Cardiac fibroblast (primary cell): ENCODE data around the gene PARD3B.

Experiments
- DNase-seq, 2 donors: peaks; one replicate each; pipeline versions ENCODE4 v3.0.0 to v3.0.0-alpha.2; 2010; ENCODE audit warnings: low read depth in 2 of 2
- H3K4me3 ChIP-seq, 2 donors: replicated peaks in 1 of 2; 1 replicate in 1 of 2; 2 replicates in 1 of 2; pipeline ENCODE4 v1.5.1; 2011; ENCODE audit warnings: low read depth in 2 of 2, low read length in 2 of 2, mild to moderate bottlenecking in 2 of 2, moderate library complexity in 1 of 2
- TF ChIP-seq, protein P1 (sequence below): IDR thresholded peaks from one replicate; pipeline ENCODE4 v1.5.1; 2011; ENCODE audit warnings: low read depth, mild to moderate bottlenecking, low read length, inconsistent platforms

The PARD3B gene

GRCh38 chr2:204628926-204629712, 83.8 kb downstream of the PARD3B start:
- no peak overlapping the region for H3K4me3 ChIP-seq
- DNase-seq = peak; percentile 15 to 48
- TF ChIP-seq, protein P1, sequence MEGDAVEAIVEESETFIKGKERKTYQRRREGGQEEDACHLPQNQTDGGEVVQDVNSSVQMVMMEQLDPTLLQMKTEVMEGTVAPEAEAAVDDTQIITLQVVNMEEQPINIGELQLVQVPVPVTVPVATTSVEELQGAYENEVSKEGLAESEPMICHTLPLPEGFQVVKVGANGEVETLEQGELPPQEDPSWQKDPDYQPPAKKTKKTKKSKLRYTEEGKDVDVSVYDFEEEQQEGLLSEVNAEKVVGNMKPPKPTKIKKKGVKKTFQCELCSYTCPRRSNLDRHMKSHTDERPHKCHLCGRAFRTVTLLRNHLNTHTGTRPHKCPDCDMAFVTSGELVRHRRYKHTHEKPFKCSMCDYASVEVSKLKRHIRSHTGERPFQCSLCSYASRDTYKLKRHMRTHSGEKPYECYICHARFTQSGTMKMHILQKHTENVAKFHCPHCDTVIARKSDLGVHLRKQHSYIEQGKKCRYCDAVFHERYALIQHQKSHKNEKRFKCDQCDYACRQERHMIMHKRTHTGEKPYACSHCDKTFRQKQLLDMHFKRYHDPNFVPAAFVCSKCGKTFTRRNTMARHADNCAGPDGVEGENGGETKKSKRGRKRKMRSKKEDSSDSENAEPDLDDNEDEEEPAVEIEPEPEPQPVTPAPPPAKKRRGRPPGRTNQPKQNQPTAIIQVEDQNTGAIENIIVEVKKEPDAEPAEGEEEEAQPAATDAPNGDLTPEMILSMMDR = no peak

DNA sequence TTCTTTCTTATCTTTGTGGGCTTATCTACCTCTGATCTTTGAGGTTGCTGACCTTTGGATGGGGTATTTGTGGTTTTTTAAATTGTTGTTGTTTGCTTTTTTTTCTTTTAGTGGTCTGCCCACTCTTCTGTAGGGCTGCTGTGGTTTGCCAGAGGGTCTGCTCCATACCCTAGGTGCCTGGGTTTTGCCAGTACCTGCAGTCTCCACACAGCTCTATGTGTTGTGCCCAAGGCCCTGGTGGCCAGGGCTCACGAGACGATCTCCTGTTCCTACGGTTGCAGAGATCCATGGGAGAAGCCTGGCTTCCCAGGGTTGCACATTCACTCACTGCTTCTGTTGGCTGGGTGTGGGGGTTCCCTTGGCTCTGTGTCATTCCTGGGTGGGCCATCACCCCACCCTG, 87.1 kb downstream of the PARD3B start:
- H3K4me3 ChIP-seq = no peak overlapping the region
- TF ChIP-seq, protein P1 = no peak
- DNase-seq = no peak

DNA sequence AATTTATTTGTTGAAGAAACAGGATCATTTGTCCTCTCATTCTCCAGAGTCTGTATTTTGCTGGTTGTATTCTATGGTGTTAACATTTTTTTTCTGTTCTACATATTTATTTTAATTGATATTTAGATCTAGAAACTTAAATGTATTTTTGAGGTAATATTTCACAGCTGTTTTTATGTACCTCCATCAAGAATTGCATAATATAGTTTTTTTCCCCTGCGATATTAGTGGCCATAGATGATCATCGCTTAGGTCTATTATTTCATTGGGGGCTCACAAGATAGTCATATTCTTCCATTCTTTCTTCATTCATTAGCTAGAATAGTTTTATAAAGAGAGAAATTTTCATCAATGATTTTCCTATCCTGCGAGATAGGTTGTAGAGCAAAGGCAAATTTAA, 89.3 kb downstream of the PARD3B start:
- H3K4me3 ChIP-seq = no peak overlapping the region
- TF ChIP-seq, protein P1 = no peak
- no peak for DNase-seq

DNA sequence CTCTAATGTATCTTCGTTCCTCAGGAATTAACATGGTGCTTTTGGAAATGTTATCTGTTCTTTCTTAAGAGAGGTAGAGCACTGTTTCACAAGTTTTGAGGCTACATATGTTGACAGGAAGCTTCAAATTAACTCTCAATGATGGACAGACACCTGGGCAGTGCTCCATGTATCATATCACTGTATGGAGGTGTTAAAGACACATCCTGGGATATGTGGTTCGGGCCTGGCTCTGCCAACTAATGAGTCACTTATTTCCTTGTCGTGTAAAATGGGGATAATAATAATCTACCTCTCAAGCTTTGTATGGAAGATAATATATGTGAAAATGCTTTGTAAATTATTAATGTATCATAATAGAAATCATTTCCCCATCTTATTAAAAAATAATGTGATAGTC, 90.2 kb downstream of the PARD3B start:
- no peak overlapping the region for H3K4me3 ChIP-seq
- DNase-seq = no peak
- TF ChIP-seq, protein P1 = no peak

- DNase-seq = no peak
- TF ChIP-seq, protein P1 = no peak
- no peak overlapping the region for H3K4me3 ChIP-seq
These were observed 93.4 kb downstream of the PARD3B start for GRCh38 chr2:204638471-204639194.

GRCh38 chr2:204643326-204643725, 98.1 kb downstream of the PARD3B start:
- TF ChIP-seq, protein P1 = no peak
- H3K4me3 ChIP-seq = no peak overlapping the region
- DNase-seq = no peak
